Stomach (tissue), 9 donors: ENCODE data around the gene SCAP. TPM values are rescaled to one million over a fixed set of nuclear protein-coding genes. Genes with fewer than 3 reads are reported as not detected.
A peak's percentile ranks its signal among the peaks of the same experiment; 100 is the strongest.

Source experiments
- DNase-seq, 2 donors: peaks; one replicate each; pipeline versions ENCODE4 v3.0.0 to v3.0.0-alpha.2; 2013 to 2019
- H3K27ac ChIP-seq, 5 donors: fragments of 200-600 bp in 4 of 5; sonication (generic) in 4 of 5; one replicate each; pipeline ENCODE4 v1.5.1; 2013 to 2019; ENCODE audit warnings: mild to moderate bottlenecking in 1 of 5, moderate library complexity in 1 of 5
- H3K27me3 ChIP-seq, 3 donors: fragments of 200-600 bp; sonication (generic); one replicate each; pipeline ENCODE4 v1.5.1; 2017 to 2019; ENCODE audit warnings: mixed run types in 1 of 3
- H3K36me3 ChIP-seq, 4 donors: fragments of 200-600 bp; sonication (generic); 1 replicate in 3 of 4; 2 replicates in 1 of 4; pipeline ENCODE4 v1.5.1; 2016 to 2019
- H3K4me1 ChIP-seq, 4 donors: fragments of 200-600 bp; sonication (generic); one replicate each; pipeline ENCODE4 v1.5.1; 2016 to 2019
- H3K4me3 ChIP-seq, 4 donors: fragments of 200-600 bp; sonication (generic) in 3 of 4; one replicate each; pipeline ENCODE4 v1.5.1; 2016 to 2019; ENCODE audit warnings: mild to moderate bottlenecking in 1 of 4
- H3K9me3 ChIP-seq, 4 donors: fragments of 200-600 bp; sonication (generic); one replicate each; pipeline ENCODE4 v1.5.1; 2016 to 2019
- EP300 ChIP-seq: sonication (generic); formaldehyde crosslinking; IDR thresholded peaks from one replicate; pipeline ENCODE4 v1.6.1; 2017; ENCODE audit warnings: antibody characterized with exemption
- POLR2A ChIP-seq, 4 donors: fragments of 450-650 bp; IDR thresholded peaks; one replicate each; pipeline ENCODE4 v1.6.1; 2016; ENCODE audit warnings: antibody characterized with exemption in 4 of 4, control low read depth in 2 of 4, mild to moderate bottlenecking in 1 of 4, moderate library complexity in 1 of 4
- POLR2AphosphoS5 ChIP-seq, 3 donors: sonication (generic); formaldehyde crosslinking; IDR thresholded peaks; one replicate each; pipeline ENCODE4 v1.6.1; 2016; ENCODE audit warnings: antibody characterized with exemption in 3 of 3
- WGBS, 5 donors: extraction: QIAGEN DNeasy Blood & Tissue Kit in 3 of 5; methylation state at CpG; one replicate each; pipeline versions ENCODE4 v1.1.5 to v1.1.7; 2013 to 2018; 5-methylcytosine and 5-hydroxymethylcytosine counted together
- intact Hi-C: fragments of 100-400 bp; cut with DNase I; formaldehyde crosslinking; loops from one replicate; pipeline ENCODE4 v1.15.1; 2023; ENCODE audit warnings: low total_unique reads
- polyA plus RNA-seq, 3 donors: library from polyadenylated mRNA; stranded (reverse); fragments of 200-250 nt; gene quantifications; one replicate each; pipeline ENCODE4 v1.2.3, GENCODE V29; 2013
- total RNA-seq, 5 donors: library from RNA; depleted of rRNA; stranded (reverse); fragments of >200 nt; gene quantifications; one replicate each; pipeline versions ENCODE4 v1.1.0 to v1.2.3, GENCODE V29; 2014 to 2016
- TF ChIP-seq, protein P1 (sequence below), 7 experiments: fragments of 450-650 bp in 4 of 7; fragments of 200-600 bp in 3 of 7; sonication (generic) in 3 of 7; IDR thresholded peaks; one replicate each; pipeline ENCODE4 v1.5.1; 2016 to 2019; ENCODE audit warnings: antibody characterized with exemption in 7 of 7, control low read depth in 2 of 7, mild to moderate bottlenecking in 1 of 7
- donor health status: healthy with polysubstance abuse.
- donor health status: Bipolar disorder and iron deficiency.
- donor health status: healthy.

SCAP gene
- total and polyA plus RNA-seq, 8 donors, result 15.6 to 223 (median 47.3) TPM

DNA sequence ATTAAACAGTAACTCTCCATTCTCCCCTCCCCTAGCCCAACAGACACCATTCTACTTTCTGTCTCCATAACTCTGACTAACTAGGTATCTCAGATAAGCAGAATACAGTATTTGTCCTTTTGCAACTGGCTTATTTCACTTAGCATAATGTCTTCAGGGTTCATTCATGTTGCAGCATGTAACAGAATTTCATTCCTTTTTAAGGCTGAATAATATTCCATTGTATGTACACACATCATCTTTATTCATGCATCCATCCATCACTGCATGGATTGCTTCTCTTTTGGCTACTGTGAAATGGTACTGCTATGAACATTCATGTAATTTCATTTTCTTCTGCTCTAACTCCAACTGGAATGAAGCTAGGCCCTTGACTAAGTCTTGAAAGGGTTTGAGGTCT lies 96.9 kb downstream of the SCAP start:
- Histone ChIP-seq H3K9me3 (no peaks in the 10 kb centered on the region), H3K4me1 (peaks cover 32 to 56% (median 44%) of the 10 kb centered on the region in 4 donors), H3K27me3 (no peaks in the 10 kb centered on the region), H3K4me3 (no peak overlapping the region), H3K27ac (no peak overlapping the region), H3K36me3 (no peaks in the 10 kb centered on the region)
- DNase-seq, result no peak
- intact Hi-C loops, result no loop called here
- TF ChIP-seq, protein P1, sequence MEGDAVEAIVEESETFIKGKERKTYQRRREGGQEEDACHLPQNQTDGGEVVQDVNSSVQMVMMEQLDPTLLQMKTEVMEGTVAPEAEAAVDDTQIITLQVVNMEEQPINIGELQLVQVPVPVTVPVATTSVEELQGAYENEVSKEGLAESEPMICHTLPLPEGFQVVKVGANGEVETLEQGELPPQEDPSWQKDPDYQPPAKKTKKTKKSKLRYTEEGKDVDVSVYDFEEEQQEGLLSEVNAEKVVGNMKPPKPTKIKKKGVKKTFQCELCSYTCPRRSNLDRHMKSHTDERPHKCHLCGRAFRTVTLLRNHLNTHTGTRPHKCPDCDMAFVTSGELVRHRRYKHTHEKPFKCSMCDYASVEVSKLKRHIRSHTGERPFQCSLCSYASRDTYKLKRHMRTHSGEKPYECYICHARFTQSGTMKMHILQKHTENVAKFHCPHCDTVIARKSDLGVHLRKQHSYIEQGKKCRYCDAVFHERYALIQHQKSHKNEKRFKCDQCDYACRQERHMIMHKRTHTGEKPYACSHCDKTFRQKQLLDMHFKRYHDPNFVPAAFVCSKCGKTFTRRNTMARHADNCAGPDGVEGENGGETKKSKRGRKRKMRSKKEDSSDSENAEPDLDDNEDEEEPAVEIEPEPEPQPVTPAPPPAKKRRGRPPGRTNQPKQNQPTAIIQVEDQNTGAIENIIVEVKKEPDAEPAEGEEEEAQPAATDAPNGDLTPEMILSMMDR (IDR thresholded peaks at IDR 0.05), result no peak
- TF ChIP-seq EP300 (no peak), POLR2AphosphoS5 (IDR thresholded peaks at IDR 0.05) (no peak), POLR2A (IDR thresholded peaks at IDR 0.05) (no peak)

DNA sequence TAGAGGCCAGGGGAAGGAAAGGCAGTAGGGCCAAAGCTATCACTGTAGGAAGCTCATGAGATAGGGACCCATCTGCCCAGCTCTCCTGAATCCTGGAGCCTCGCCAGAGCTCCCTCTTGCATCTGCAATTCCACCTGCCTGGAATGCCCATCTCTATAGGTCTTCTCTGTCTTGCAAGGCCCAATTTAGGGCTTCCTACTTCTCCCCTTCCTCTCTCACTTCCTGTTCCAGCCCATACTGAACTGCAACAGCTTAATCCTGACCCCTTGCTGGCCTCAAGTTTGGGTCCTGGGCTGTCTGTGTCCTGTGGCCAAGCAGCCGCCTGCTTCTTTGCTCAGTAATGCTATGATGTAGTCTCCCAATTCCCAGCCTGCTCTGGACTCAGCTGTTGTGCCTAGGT lies 98.6 kb downstream of the SCAP start:
- H3K27me3 ChIP-seq, result peaks cover 0 to under 1% (median 0%) of the 10 kb centered on the region in 3 donors
- 75 to 100% (median 91%) methylated on average over 2 of the region's 2 CpGs for WGBS, 5 donors
- DNase-seq, result peak in 1 of 2 donors; percentile 20
- no peaks in the 10 kb centered on the region for H3K9me3 ChIP-seq
- H3K27ac ChIP-seq, result no peak overlapping the region
- intact Hi-C loops, result no loop called here
- TF ChIP-seq, protein P1 (IDR thresholded peaks at IDR 0.05), result no peak
- TF ChIP-seq POLR2A (IDR thresholded peaks at IDR 0.05) (no peak), POLR2AphosphoS5 (IDR thresholded peaks at IDR 0.05) (no peak), EP300 (no peak)
- H3K36me3 ChIP-seq, result no peaks in the 10 kb centered on the region
- peaks cover 19 to 41% (median 30%) of the 10 kb centered on the region in 4 donors for H3K4me1 ChIP-seq
- H3K4me3 ChIP-seq, result no peak overlapping the region

DNA sequence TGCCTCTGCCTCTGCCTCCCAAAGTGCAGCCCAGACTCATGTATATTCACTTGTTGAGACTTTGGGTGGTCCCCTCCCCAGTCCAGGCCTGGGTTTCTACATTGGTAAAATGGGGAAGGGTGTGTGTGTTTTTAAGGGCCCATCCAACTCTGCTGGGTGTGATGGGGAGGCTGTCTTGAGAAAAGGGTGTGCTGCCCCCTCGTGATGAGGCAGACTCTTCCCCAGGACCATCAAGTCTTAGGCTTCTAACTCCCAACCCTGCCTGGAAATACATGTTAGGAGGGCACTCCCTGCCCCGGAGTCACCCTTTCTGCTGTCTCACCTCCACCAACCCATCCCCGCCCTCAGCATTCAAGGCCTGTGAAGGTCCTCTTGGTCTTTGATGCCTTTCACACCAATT lies 99.3 kb downstream of the SCAP start:
- DNase-seq, result no peak
- TF ChIP-seq POLR2AphosphoS5 (IDR thresholded peaks at IDR 0.05), result no peak
- TF ChIP-seq, protein P1 (IDR thresholded peaks at IDR 0.05), result no peak
- TF ChIP-seq EP300, result no peak
- TF ChIP-seq POLR2A (IDR thresholded peaks at IDR 0.05), result no peak
- intact Hi-C loops, result no loop called here
- Histone ChIP-seq H3K9me3 (no peaks in the 10 kb centered on the region), H3K36me3 (no peaks in the 10 kb centered on the region), H3K4me1 (peaks cover 11 to 35% (median 23%) of the 10 kb centered on the region in 4 donors), H3K27me3 (peaks cover 0 to 9% (median 0%) of the 10 kb centered on the region in 3 donors), H3K4me3 (no peak overlapping the region), H3K27ac (no peak overlapping the region)
- 74 to 88% (median 82%) methylated on average over 3 of the region's 3 CpGs for WGBS, 5 donors

DNA sequence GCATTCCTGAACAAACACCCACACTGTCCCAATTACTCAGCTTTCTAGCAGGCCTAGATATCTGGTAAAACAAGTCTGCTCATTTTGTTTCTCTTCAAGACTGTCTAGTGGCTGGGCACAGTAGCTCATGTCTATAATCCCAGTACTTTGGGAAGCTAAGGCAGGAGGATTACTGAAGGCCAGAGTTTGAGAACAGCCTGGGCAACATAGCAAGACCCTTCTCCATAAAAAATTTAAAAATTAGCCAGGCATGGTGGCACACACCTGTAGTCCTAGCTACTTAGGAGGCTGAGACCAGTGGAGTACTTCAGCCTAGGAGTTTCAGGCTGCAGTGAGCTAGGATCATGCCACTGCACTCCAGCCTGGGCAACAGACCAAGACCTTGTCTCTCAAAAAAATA lies 101.2 kb downstream of the SCAP start:
- intact Hi-C loops, result no loop called here
- no peak overlapping the region for H3K27ac ChIP-seq
- peaks cover 0 to 24% (median 0%) of the 10 kb centered on the region in 3 donors for H3K27me3 ChIP-seq
- H3K4me1 ChIP-seq, result peaks cover 7 to 35% (median 15%) of the 10 kb centered on the region in 4 donors
- no peak for TF ChIP-seq EP300
- TF ChIP-seq, protein P1 (IDR thresholded peaks at IDR 0.05), result no peak
- TF ChIP-seq POLR2AphosphoS5 (IDR thresholded peaks at IDR 0.05), result no peak
- TF ChIP-seq POLR2A (IDR thresholded peaks at IDR 0.05), result no peak
- DNase-seq, result no peak
- H3K36me3 ChIP-seq, result no peaks in the 10 kb centered on the region
- no peak overlapping the region for H3K4me3 ChIP-seq
- H3K9me3 ChIP-seq, result no peaks in the 10 kb centered on the region
